Measurements from ENCODE around the gene DCP1B. TPM values are rescaled to one million over a fixed set of nuclear protein-coding genes. Genes with fewer than 3 reads are reported as not detected.

The DCP1B gene
- total and polyA plus RNA-seq, 2 of the 4 experiments (the other 2 are of a cell fraction), result 13.3 to 19.7 TPM

GRCh38 chr12:1925684-1926006 lies 78.6 kb downstream of the DCP1B start:
- H3K9ac ChIP-seq (ENCODE audit: low read depth, low read length), result no peak overlapping the region
- no peaks in the 10 kb centered on the region for H3K4me1 ChIP-seq (ENCODE audit: control insufficient read depth, insufficient read depth, low read length)
- no peaks in the 10 kb centered on the region for H3K9me1 ChIP-seq (ENCODE audit: insufficient read depth, low read length)
- dilution Hi-C loops (cut with HindIII; ENCODE audit: low sequenced_read_pairs, unreplicated experiment) (no loop called here), in situ Hi-C loops (cut with MboI; ENCODE audit: low sequenced_read_pairs) (no loop called here), intact Hi-C loops (cut with micrococcal nuclease) (no loop called here)
- no peak for TF ChIP-seq RAD21 (IDR thresholded peaks at IDR 0.05; ENCODE audit: low read length)
- TF ChIP-seq NFE2L2 (IDR thresholded peaks at IDR 0.05; ENCODE audit: low read depth, low read length), result no peak
- TF ChIP-seq FOS (IDR thresholded peaks at IDR 0.05; ENCODE audit: low read depth, low read length), result no peak
- no peak for TF ChIP-seq CHD1 (IDR thresholded peaks at IDR 0.05; ENCODE audit: low read depth, low read length)
- no peak for TF ChIP-seq CEBPB (IDR thresholded peaks at IDR 0.05; ENCODE audit: low read depth, low read length)
- no peak for TF ChIP-seq RFX5 (IDR thresholded peaks at IDR 0.05; ENCODE audit: low read depth, low read length)
- TF ChIP-seq CTCF (conservative IDR thresholded peaks at IDR 0.05; ENCODE audit: low read depth, low read length), result no peak
- TF ChIP-seq MAFK (IDR thresholded peaks at IDR 0.05; ENCODE audit: low read depth, low read length), result no peak
- TF ChIP-seq BHLHE40 (IDR thresholded peaks at IDR 0.05; ENCODE audit: low read depth, low read length), result no peak
- no peak for TF ChIP-seq USF2 (IDR thresholded peaks at IDR 0.05; ENCODE audit: low read depth, low read length)
- TF ChIP-seq MXI1 (IDR thresholded peaks at IDR 0.05; ENCODE audit: borderline replicate concordance, low read depth, low read length), result no peak
- no peak for TF ChIP-seq MAZ (IDR thresholded peaks at IDR 0.05; ENCODE audit: borderline replicate concordance, low read depth, low read length)
- TF ChIP-seq RCOR1 (IDR thresholded peaks at IDR 0.05; ENCODE audit: insufficient replicate concordance, low read length), result no peak
- H3K18ac ChIP-seq (ENCODE audit: low read depth, low read length), result no peak overlapping the region
- no peak overlapping the region for H2BK15ac ChIP-seq (ENCODE audit: low read depth, low read length)
- no peak overlapping the region for H3K23ac ChIP-seq (ENCODE audit: low read depth, low read length)
- DNase-seq, result no peak
- WGBS, 2 experiments (ENCODE audit: extremely low coverage in 2 of 2, insufficient read length in 1 of 2), result no CpG with 5 or more reads among the region's 3 CpGs
- peaks cover 71% of the 10 kb centered on the region for H3K27me3 ChIP-seq (ENCODE audit: control insufficient read depth, insufficient read depth, low read length)
- H4K8ac ChIP-seq (ENCODE audit: low read depth in 2 of 2, low read length in 2 of 2), result no peak overlapping the region
- ChIA-PET POLR2A (ENCODE audit: unreplicated experiment) (no interaction called here), CTCF (no interaction called here)
- no peaks in the 10 kb centered on the region for H4K20me1 ChIP-seq (ENCODE audit: insufficient read depth, low read length)
- H2AK5ac ChIP-seq (ENCODE audit: low read depth, low read length), result no peak overlapping the region
- H2AFZ ChIP-seq (replicated peaks; ENCODE audit: low read length, poor library complexity), result peak overlapping the region; percentile 23
- H3K9me3 ChIP-seq (ENCODE audit: control insufficient read depth, insufficient read depth, low read length), result no peaks in the 10 kb centered on the region; the same call in 1 of the 2 replicates
- H3K4me2 ChIP-seq (ENCODE audit: low read depth, low read length), result no peak overlapping the region
- H2AK9ac ChIP-seq (replicated peaks; ENCODE audit: low read depth, low read length, poor library complexity), result no peak overlapping the region
- no peak overlapping the region for H4K91ac ChIP-seq (ENCODE audit: insufficient read depth, low read depth, low read length)
- no peak overlapping the region for H2BK5ac ChIP-seq (ENCODE audit: low read depth, low read length, poor library complexity, severe bottlenecking)
- no peaks in the 10 kb centered on the region for H3K79me1 ChIP-seq (ENCODE audit: low read depth in 1 of 2, low read length in 2 of 2)
- H3K4ac ChIP-seq (ENCODE audit: low read depth, low read length), result no peak overlapping the region
- no peak overlapping the region for H2BK20ac ChIP-seq (ENCODE audit: low read depth, low read length)
- no peak overlapping the region for H3K14ac ChIP-seq (replicated peaks; ENCODE audit: low read depth, low read length)
- H3K27ac ChIP-seq (ENCODE audit: insufficient read depth, low read length), result no peak overlapping the region
- H3K36me3 ChIP-seq (ENCODE audit: control insufficient read depth, insufficient read depth, low read length), result no peaks in the 10 kb centered on the region
- H3K4me3 ChIP-seq (ENCODE audit: insufficient read depth, low read depth, low read length), result no peak overlapping the region
- no peak overlapping the region for H3K56ac ChIP-seq (ENCODE audit: extremely low read depth, insufficient read depth, low read length)
- no TSS peak for BruUV-seq (replicated peaks)
- H2BK120ac ChIP-seq (ENCODE audit: low read depth, low read length), result no peak overlapping the region
- ATAC-seq (ENCODE audit: low read depth), result no peak
- no peak overlapping the region for H4K5ac ChIP-seq (ENCODE audit: low read depth, low read length)
